ENCODE measurements around the gene C3orf18.

DNA sequence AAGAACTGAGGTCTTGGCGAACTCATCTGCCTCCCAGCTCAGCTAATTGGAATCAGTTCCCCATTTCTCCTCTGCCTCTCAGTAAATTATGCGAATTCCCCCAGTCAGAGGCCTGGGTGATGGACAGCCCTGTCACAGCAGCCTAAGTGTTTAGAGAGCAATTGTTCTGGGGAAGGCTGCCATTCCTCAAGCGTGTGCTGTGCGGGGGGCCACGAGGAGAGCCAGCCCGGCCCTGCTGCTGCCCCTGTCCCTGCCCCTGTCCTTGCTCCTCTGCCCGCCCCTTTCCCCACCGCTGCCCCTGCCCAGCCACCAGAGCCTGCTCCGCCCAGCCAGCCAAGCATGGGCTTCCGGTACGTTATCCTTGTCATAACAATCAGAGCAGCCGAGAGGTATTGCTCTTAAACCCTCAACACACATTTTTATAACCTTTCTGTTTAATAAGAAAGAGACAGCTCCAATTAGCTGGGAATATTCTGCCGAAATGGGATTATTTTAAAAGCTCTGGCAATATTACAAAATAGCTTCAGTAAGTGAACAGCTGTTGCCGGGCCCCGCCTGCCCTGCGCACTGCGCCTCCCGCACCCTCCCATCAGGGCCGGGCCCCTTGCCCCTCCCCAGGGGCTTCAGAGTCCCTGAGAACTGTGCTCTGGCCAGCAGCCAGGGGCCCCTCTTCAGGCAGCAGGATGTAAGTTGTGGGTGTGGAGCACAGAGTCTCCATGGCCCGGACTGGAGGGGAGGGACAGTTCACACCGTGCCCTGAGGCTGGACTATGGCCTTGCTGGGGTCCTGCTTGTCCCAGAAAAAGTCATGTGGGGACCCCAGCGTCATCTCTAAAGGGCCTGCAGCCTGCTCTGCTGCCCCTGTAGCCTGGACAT is 51.7 kb downstream of the C3orf18 start:
- TF ChIP-seq, protein P1, sequence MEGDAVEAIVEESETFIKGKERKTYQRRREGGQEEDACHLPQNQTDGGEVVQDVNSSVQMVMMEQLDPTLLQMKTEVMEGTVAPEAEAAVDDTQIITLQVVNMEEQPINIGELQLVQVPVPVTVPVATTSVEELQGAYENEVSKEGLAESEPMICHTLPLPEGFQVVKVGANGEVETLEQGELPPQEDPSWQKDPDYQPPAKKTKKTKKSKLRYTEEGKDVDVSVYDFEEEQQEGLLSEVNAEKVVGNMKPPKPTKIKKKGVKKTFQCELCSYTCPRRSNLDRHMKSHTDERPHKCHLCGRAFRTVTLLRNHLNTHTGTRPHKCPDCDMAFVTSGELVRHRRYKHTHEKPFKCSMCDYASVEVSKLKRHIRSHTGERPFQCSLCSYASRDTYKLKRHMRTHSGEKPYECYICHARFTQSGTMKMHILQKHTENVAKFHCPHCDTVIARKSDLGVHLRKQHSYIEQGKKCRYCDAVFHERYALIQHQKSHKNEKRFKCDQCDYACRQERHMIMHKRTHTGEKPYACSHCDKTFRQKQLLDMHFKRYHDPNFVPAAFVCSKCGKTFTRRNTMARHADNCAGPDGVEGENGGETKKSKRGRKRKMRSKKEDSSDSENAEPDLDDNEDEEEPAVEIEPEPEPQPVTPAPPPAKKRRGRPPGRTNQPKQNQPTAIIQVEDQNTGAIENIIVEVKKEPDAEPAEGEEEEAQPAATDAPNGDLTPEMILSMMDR (IDR thresholded peaks at IDR 0.05), result no peak
- TF ChIP-seq POLR2AphosphoS5 (IDR thresholded peaks at IDR 0.05; ENCODE audit: low read depth, low read length), result no peak

Measured in Panc1 (cell line).